Activated effector memory CD4-positive, alpha-beta T cell treated with Interleukin-2 at 50 U/mL for 16 hours (primary cell): ENCODE data around the gene SLC1A7.

Source experiments
- DNase-seq: peaks from one replicate; pipeline ENCODE4 v3.0.0-alpha.2; 2020

The SLC1A7 gene

GRCh38 chr1:53133261-53134041 lies 9.0 kb downstream of the SLC1A7 start:
- DNase-seq, result no peak

GRCh38 chr1:53132176-53132575 lies 10.3 kb downstream of the SLC1A7 start:
- DNase-seq, result no peak

DNA sequence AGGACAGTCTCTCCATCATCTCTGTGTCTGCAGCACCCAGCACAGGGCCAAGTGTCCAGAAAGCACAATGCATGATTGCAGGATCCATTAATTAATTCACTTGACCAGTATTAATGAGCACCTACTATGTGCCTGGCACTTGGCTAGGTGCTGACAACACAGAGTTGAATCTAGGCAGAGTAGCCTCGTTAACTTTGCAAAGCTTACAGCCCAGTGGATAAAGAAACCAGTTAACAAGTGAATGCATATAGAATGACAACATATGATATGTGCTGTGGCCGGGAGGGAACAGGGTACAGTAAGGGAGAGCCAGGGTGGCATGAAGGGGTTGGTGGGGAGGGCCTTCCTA lies 10.9 kb downstream of the SLC1A7 start:
- no peak for DNase-seq

DNA sequence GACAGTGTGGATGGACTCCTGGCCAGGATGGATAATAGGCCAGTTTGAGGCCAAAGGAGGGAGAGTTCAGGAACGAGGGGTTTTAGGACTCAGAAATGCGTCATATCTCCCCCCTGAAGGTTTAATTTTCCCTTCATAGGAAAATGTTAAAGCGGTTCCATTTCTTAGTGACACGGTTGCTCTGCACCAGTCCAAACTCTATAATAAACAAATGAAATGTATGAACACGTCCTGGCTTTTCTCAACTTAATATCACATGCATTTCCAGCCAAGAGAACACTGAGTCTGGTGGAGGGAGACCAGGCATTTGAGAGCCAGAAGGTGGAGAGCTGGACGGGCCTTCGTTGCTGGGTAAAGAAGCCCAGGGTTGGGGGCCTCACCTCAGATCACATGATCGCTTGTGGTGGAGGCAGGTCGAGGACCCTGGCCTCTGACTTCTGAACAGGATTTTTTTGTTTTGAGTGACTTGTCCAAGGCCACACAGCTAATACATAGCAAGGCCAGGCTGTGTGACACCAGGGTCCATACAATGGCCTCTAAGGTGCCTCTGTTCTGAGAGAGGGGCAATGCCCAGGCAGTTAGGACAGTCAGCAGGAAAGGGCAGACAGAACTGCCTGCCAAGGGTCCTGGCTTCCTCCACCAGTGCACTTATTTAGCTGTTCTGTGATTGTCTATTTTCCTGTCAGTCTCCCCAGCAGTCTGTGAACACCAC lies 11.4 kb downstream of the SLC1A7 start:
- DNase-seq, result no peak

- DNase-seq, result no peak
These were observed 11.9 kb downstream of the SLC1A7 start for GRCh38 chr1:53130598-53130877.

- DNase-seq, result no peak
These were observed 12.4 kb downstream of the SLC1A7 start for GRCh38 chr1:53129891-53130597.

DNA sequence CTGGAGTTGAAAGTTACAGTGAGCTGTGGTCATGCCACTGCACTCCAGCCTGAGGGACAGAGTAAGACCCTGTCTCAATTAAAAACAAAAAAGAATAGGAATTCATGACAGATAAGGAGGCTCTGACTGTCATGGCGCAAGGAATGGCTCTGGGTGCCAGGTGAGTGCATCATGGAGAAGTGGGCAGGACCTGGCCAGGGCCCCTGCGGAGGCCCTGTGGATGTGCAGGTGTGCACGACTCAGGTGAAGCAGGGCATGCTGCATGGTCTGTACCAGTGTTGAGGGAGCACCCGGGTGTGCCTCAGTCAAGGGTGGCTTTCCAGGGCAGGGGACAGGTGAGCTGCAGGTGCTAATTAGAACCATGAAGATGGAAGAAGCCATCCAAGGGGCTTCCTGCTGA lies 14.0 kb downstream of the SLC1A7 start:
- DNase-seq, result no peak

DNA sequence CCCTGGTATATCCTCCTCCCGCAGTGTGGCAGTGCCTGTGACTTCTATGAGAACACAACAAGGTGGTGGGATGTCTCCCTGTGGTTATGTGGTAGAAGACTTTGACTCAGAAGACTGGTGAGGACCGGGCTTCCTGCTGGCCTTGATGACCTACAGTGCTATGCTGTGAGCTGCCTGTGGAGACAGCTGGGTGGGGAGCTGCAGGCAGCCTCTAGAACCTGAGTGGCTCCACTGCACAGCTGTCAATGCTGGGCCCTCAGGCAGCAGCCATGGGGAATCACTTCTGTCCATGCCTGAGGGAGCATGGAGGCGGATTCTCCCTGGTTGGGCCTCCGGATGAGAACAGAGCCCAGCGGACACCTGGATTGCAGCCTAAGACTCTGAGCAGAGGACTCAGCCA lies 14.9 kb downstream of the SLC1A7 start:
- DNase-seq, result no peak

- DNase-seq, result no peak
These were observed 15.9 kb downstream of the SLC1A7 start for GRCh38 chr1:53126495-53126894.

GRCh38 chr1:53125623-53126360 lies 16.6 kb downstream of the SLC1A7 start:
- DNase-seq, result no peak

DNA sequence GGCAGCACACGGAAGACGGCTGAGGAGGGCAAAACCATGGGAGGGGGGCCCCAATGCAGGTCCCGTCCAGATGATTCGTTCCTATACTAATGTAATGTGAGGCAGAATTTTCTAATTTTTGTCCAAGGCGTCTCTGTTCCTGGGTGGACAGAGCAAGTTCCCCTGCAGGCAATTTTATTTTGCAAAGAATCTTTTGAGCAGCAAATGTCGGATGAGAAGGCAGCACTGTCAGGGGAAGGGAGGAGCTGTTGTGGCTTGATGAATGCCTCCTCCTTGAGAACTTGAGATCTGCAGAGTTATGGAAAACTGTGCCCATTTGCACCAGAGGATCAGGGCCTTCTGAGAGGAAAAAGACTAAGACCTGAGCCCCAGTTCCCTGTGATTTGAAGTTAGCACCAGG lies 17.3 kb downstream of the SLC1A7 start:
- no peak for DNase-seq

- no peak for DNase-seq
These were observed 18.8 kb downstream of the SLC1A7 start for GRCh38 chr1:53123453-53124140.

DNA sequence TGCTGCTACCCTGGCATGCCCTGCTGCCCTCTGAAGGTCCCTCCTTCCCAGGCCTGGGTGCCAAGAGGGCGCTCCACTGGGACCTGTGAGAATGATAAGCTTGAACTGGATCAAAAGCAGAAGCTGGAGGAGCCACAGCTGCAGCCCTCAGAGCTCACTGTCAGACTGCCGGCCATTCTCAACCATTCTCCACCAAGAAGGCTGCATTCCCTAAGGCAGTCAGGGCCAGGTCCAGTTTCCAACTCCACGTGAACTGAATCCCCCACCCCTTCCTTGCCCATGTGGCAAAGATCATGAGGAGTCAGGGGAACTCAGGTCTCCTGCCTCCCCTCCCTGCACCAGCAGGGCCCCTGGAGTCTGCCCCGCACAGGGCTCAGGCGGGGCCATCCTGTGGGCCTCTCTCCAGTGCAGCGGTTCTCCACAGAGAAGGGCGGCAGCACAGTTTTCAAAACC lies 19.5 kb downstream of the SLC1A7 start:
- DNase-seq, result no peak

GRCh38 chr1:53122201-53122885 lies 20.1 kb downstream of the SLC1A7 start:
- no peak for DNase-seq

- DNase-seq, result no peak
These were observed 20.9 kb downstream of the SLC1A7 start for GRCh38 chr1:53121319-53122172.

- DNase-seq, result no peak
These were observed 21.8 kb downstream of the SLC1A7 start for GRCh38 chr1:53120659-53121058.

GRCh38 chr1:53117836-53118235 lies 24.6 kb downstream of the SLC1A7 start:
- no peak for DNase-seq

DNA sequence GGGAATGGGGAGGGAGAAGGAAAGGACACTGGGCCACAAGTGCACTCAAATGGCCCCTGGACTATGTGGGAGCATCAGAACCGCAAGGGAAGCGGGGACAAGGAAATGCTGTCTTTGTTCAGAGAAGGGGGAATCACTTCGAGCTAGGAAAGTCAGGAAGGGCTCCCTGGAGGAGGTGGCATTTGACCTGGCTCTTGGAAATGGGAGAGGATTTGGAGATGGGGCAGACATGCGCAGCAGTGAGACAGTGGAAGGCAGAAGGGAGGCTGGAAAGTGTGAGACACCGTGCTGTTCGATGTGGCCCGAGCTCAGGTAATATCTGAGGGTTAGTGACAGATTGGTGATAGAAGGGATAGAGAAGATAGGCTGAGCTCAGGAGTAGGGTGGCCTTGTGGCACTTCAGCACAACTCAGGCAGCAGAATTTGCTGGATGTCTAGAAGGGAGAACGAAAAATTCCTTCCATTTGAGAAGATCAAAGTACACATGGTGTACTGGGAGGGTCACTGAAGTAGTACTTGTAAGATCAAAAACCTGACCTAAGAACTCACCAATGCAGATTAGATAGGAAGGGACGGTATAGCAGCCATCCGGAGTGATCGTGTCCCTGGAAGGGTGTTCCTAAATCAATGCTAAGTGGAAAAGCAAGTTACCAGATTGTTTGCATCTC lies 25.4 kb downstream of the SLC1A7 start:
- DNase-seq, result no peak

DNA sequence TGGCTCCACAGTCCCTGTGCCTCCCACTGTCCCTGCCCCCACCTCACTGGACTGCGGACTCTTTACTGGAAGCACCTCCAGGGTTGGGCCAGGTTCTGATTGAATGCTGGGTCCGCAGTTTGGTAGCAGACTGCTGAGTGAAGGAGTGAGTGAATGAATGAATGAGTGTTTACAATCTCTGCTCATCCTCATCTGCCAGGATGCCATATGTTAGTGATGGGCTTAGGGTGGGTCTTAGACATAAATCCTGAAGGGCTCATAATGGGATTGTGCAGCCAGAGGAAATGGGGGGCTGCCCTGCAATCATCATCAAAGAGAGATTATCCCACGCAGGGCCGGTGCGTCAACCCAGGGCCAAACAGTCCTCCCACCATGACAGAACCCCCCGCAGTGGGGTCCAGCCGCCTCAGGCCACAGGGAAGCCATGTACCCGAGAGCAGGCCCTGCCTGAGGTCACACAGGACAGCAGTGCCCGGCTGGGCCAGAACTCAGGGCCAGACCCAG lies 26.1 kb downstream of the SLC1A7 start:
- DNase-seq, result no peak
